ENCODE data around the gene GALNT10.

GRCh38 chr5:154342963-154343362 is 152.4 kb downstream of the GALNT10 start:
- no peak for TF ChIP-seq CTCF (conservative IDR thresholded peaks at IDR 0.05 in 1 of 2, IDR thresholded peaks at IDR 0.05 in 1 of 2; ENCODE audit: low read depth in 1 of 2, low read length in 2 of 2)
- TF ChIP-seq EZH2 (IDR thresholded peaks at IDR 0.05; ENCODE audit: low read length, missing control alignments), result no peak

All from fibroblast of lung (primary cell).